HG02970 (cell line): ENCODE results near the gene CLPX.
"Not testable (repeated sequence)": the region's sequence is repeated elsewhere in the genome, so short reads cannot be mapped to it uniquely, and the experiment has no call there.

Experiments
- ATAC-seq: cut with Tn5 transposase; IDR thresholded peaks from one replicate; pipeline ENCODE4 v1.9.1; 2021; ENCODE audit warnings: mild to moderate bottlenecking, moderate library complexity, moderate number of reproducible peaks; ENCODE audit not compliant: unreplicated experiment, low FRiP score

CLPX gene

GRCh38 chr15:65184868-65185717 is at the start of gene CLPX:
Gene CLPX (minus strand): TSS chr15:65185342. CDS start chr15:65185153, 189 bp downstream.
- ATAC-seq: peak; percentile 72

DNA sequence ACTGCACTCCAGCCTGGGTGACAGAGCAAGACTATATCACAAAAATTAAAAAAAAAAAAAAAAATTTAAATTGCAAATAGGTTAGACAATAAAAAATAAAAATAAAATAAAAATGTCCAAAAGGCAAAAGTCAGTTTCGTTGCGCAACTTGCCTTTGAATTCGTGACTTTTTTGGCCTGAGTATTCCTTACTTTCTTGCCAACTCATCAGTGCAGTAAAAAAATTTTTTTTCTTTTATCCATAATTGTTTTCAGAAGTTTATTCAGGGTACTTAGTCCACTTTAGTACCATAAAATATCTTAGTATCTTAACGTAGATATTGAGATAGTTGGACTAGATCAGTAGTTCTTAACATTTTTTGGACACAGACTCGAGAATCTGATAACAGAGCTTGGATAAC is 48.6 kb upstream of the CLPX start:
- no peak for ATAC-seq

- ATAC-seq: no peak
Measured at GRCh38 chr15:65232520-65232919, 47.4 kb upstream of the CLPX start.

DNA sequence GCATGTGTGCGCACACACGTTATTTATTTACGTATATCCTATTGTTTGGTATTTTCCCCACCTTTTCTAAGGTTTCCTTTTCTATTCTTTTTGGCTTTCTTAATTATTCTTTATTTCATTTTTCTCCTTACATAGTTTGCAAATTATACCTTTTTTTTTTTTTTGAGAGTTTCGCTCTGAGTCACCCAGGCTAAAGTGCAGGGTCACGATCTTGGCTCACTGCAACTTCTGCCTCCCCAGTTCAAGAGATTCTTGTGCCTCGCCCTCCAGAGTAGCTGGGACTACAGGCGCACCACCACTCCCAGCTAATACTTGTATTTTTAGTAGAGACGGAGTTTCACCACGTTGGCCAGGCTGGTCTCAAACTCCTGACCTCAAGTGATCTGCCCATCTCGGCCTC is 46.2 kb upstream of the CLPX start:
- ATAC-seq: no peak

GRCh38 chr15:65226901-65227300 is 41.8 kb upstream of the CLPX start:
- not testable (repeated sequence) for ATAC-seq

DNA sequence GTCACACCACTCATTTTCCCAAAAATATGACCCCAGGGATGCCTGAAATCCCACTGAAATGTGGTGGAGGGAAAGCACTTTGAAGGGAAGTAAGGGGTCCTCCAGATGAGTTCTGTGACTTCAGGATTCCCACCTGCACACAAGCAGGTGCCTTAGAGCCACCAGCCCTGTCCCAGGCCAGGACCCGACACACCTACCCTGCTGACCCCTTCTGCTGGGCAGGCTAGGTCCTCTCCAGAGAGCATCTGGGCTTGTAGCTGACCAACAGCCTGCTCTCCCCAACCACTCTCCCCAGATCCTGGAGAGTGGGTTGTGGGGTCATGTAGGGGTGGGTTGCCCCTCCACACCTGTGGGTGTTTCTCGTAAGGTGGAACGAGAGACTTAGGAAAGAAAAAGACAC is 41.1 kb upstream of the CLPX start:
- no peak for ATAC-seq

GRCh38 chr15:65223996-65224395 is 38.9 kb upstream of the CLPX start:
- no peak for ATAC-seq

- ATAC-seq: no peak
Measured at GRCh38 chr15:65222891-65223290, 37.7 kb upstream of the CLPX start.

DNA sequence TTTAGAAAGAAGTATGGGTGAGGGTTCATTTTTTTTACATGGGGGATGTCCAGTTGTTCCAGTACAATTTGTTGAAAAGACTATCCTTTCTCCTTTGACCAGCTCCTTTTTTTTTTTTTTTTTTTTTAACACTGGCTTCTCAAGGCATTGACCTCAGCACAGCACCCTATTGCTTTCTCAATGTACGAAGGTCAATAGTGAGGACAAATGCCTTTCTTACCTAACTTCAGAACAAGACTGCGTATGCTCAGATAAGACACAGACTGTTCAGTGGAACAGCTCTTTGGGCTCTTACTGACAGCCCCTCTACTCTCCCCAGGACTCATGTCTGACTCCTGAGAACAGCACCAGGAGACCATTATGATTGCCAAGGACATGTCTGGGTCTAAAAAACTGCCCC is 36.6 kb upstream of the CLPX start:
- ATAC-seq: no peak

DNA sequence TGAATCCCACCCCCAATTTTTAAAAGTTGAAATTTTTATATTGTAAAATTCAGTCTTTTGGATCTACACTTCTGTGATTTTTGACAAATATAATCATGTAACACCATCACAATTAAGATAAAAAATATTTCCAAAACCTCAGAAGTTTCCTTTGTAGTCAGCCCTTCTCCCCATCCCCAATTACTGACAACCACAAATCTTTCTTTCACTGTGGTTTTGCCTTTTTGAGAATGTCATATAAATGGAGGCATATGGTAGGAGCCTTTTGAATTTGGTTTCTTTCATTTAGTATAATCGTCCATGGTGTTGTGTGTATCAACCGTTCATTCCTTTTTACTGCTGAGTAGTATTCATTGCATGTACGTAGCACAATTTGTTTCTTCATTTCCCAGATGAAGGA is 34.0 kb upstream of the CLPX start:
- ATAC-seq: no peak

DNA sequence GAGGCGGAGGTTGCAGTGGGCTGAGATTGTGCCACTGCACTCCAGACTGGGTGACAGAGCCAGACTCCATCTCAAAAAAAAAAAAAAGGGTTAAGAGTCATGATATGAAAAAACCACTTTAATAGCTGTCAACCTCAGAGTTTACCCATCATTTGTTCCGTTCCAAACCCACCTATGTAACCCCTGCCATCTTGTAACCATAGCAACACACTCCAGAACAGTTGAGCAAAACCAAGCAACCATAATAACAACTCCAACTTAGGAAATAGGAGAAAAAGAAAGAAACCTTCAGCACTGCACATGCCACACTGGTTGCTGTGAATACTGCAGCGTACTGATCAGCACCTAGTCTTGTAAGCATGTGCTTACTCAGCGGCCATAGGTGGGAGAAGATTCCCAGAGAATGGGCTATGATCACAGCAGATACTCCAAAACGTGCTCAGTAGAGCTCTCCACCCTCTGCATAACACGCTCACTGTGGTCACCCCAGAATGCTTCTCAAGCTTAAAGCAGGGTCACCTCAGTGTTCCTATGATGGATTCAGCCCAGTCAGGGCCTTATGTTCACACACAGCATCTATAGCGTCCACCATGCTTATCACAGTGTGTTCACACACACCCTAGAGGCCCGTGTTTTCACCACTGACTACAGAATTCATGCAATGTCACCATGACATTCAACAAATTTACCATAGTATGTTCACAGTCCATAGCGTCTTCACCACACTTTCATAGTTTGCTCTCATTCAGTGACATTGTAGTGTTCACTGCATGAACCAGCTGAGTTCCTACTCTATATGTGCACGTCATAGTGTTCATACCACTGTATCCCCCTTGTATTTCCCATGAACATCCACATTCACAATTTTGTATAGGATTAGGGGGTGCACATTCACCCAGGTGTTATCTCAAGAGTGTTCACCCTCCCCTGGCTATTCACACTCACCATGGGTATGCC is 32.7 kb upstream of the CLPX start:
- no peak for ATAC-seq

DNA sequence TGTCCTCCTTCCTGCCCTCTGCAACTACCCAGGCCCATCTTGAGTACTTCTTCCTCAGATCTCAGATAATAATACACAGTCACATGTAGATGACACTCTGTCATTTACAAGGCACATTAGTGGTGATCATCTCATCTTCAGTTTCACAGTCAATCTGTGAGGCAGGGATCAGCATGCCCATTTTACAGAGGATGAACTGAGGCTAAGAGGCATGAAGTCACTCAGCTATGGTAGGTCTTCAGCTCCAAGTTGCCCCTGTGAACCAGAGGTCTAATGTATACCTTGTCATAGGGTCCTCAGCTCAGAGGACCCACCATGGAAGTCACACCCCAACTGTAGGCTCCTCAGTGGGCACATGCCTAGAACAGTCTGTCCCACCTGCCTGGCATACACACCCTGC is 30.4 kb upstream of the CLPX start:
- ATAC-seq: no peak

DNA sequence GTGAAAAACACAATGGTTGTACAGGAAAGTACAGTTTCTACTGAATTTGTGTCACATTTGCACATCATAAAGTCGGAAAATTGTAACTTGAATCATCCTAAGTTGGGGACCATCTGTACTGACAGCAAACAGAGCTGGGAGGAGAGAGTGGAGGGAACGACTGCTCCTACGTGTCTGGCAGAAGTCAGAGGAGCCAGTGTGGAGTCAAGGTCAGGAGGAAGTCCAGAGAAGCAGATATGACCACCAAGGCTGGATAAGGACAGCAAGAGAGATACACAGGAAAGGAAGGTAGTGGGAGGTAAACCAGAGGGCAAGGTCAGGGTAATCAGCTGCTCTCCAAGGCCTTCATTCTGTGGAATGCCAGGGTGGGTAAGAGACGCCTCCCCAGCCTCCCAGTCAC is 28.9 kb upstream of the CLPX start:
- ATAC-seq: no peak

DNA sequence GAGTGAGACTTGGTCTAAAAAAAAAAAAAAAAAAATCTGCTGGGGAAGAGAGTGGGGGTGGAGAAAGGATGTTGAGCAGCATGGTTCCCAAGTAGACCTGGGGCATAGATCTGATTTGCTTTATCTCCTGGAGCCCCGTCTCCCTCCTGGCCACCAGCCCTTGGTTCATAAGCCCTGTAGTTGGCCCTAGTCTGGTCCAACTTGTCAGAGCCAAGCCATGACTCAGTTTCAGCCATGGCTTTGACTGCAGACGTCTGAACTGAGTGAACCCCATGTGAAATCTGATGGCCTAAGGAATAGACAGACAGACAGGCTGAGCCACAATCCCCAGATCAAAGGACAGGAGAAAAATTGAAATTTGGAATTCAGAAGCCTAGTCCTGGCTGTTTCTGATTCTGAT is 28.1 kb upstream of the CLPX start:
- no peak for ATAC-seq

DNA sequence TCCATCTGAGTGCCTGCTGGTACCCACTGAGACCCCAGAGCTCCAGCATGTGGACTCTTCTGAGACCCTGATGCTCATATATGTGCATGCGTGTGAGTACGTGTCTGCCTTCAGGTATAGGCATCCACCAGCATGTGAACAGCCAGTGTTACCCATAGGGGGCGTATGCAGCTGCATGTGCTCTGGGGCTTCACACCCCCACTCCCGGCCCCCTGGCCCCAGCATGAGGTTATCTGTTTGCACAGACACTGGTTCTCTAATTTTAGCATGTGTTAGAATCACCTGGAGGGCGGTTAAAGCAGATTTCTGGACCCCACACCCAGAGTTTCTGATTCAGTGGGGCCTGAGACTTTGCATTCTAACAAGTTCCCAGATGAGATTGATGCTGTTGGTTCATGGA is 27.0 kb upstream of the CLPX start:
- ATAC-seq: no peak

GRCh38 chr15:65211482-65211982 is 26.4 kb upstream of the CLPX start:
- no peak for ATAC-seq

DNA sequence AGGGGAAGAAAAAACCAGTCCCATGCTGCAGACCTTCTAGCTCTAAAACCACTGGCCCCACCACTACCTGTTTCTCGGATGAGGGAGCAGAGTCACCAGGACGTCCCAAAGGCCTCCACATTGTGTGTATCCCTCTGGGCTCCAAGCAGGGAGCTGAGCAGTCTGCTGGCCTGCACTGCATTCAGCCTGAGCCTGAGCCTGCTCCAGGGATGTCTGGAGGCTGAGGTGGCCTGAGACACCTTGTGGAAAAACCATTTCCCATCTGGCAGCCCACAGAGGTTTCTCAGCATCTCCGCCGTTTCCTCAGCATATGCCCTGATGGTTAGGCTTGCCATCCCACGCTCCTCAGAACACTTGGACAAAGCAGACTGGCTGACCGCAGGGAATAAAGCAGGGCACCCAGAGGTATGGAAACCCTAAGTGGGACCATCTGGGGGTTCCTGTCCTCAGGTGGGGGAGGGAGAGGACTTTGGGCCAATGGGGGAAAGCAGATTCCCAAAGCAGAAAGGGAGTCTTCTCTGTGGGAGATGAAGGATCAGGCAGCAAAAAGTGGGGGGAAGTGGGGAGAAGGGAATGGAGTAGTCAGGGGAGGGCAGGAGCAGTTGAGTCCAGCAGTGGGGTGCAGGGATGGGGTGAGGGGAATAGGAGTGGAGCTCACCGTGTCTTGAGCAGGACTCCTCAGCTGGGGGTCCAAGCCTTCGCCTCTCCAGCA is 25.8 kb upstream of the CLPX start, which contains the start of gene CILP:
Gene CILP (minus strand): TSS at position 704 of the 712 bp plus-strand sequence. CDS start 1,718 bp downstream, outside the sequence.
- ATAC-seq: no peak

DNA sequence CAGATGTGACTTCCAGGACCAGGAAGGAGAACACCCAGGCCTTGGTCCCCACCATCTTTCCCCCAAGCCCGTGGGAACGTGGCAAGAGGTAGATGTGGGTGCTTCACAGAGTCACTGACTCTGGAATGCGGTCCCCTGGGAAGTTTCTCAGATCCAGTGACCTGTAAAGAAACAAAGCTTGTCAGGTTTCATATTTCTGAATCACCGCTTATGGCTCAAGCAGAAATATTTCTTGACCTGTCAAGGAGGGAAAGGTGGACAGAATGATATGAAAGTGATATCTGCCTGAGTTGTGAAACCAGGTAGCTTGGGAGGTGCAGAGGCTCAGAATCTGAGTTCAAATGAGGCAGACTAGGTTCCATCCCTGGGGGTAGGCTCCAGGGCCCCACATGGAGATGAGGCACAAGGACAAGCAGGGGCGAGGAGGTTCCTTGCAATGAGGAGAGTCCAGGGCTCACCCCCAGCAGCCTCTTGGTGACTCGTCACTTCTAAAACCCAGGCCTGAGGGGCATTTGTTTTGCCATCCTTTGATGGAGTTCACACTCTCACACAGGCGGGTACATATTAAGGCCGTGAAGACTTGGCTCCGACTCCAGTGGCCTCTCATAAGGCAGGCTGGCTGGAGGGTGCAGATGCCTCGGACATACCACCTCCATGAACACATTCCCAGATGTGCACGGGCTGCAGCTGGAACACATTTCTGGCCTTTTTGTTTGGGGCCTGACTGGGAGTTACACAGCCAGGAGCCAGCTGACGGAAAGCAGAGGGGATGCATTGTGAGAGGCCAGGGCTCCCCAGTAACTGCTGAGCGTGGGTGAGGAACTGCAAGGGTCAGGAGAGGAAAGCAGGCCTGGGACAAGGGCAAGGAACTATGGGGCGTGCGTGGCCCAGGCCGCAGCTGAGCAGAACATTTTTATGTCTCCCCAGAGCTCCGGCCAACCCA is 24.8 kb upstream of the CLPX start:
- no peak for ATAC-seq

GRCh38 chr15:65208647-65209046 is 23.5 kb upstream of the CLPX start:
- ATAC-seq: no peak
